Adipocyte (in vitro differentiated cells): Measurements from ENCODE around the gene WFDC8.
A peak's percentile ranks its signal among the peaks of the same experiment; 100 is the strongest.

Experiments used
- DNase-seq: peaks from one replicate; pipeline ENCODE4 v3.0.0-alpha.2; 2015; ENCODE audit warnings: low read depth
- H3K27me3 ChIP-seq: replicated peaks from 2 replicates; pipeline ENCODE4 v1.7.0; 2013; ENCODE audit warnings: mild to moderate bottlenecking, low read length, moderate library complexity; ENCODE audit not compliant: control insufficient read depth, insufficient read depth
- H3K36me3 ChIP-seq: 2 replicates; pipeline ENCODE4 v1.7.0; 2013; ENCODE audit warnings: low read length, mild to moderate bottlenecking, moderate library complexity; ENCODE audit not compliant: control insufficient read depth, insufficient read depth, severe bottlenecking
- H3K4me1 ChIP-seq: 2 replicates; pipeline ENCODE4 v1.7.0; 2013; ENCODE audit warnings: mild to moderate bottlenecking, low read length, moderate library complexity; ENCODE audit not compliant: control insufficient read depth, insufficient read depth
- H3K4me3 ChIP-seq: 2 replicates; pipeline ENCODE4 v1.7.0; 2013; ENCODE audit warnings: mild to moderate bottlenecking, low read length, moderate library complexity
- H3K9ac ChIP-seq: 2 replicates; pipeline ENCODE4 v1.7.0; 2013; ENCODE audit warnings: mild to moderate bottlenecking, low read length, moderate library complexity
- H3K9me3 ChIP-seq: 2 replicates; pipeline ENCODE4 v1.7.0; 2013; ENCODE audit warnings: mild to moderate bottlenecking, low read length, moderate library complexity; ENCODE audit not compliant: control insufficient read depth

Gene WFDC8

GRCh38 chr20:45548410-45548809 lies 30.7 kb downstream of the WFDC8 start:
- no peak for DNase-seq

DNA sequence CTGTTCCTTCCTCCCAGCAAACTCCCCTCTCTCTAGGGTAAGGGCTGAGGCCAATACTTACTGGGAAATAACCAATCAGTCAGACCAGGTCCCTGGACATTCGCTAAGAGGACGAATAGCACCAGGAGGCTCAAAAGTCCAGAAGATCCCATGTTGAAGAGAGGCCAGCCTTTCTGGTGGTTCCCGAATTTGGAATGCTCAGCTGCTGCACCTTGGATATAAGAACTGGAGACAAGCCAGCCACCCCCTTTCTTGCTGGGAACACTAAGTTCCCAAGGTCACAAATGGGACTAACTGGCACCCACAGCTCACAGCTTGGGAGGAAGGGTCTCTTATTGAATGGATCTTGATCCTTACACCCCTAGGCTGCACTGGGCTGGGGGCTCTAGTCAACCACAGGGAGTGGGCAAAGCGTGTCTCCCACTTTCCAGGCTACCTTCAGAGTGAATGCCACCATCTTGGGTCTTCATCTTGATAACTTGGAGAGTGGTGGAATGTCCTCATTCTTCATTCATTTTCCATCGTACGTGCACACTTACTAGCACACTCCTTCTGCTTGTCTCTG lies 31.8 kb downstream of the WFDC8 start, which contains the start of gene EPPIN:
TSS of gene EPPIN (minus strand) at position 196 of the 565 bp plus-strand sequence. CDS start at position 152, 44 bp downstream.
- H3K4me1 ChIP-seq: no peaks in the 10 kb centered on the region
- no peak for DNase-seq
- H3K4me3 ChIP-seq: no peak within 1 kb of the TSS
- peaks cover 3% of the 10 kb centered on the region for H3K9me3 ChIP-seq
- H3K27me3 ChIP-seq: peaks cover 18% of the 10 kb centered on the region
- no peak within 1 kb of the TSS for H3K9ac ChIP-seq
- no peaks in the 10 kb centered on the region for H3K36me3 ChIP-seq

More at GRCh38 chr20:45548410-45548809, 30.7 kb downstream of the WFDC8 start:
- Histone ChIP-seq H3K4me1 (no peaks in the 10 kb centered on the region), H3K27me3 (peaks cover 6% of the 10 kb centered on the region), H3K36me3 (no peaks in the 10 kb centered on the region), H3K9me3 (peaks cover 3% of the 10 kb centered on the region), H3K9ac (no peak overlapping the region), H3K4me3 (no peak overlapping the region)

DNA sequence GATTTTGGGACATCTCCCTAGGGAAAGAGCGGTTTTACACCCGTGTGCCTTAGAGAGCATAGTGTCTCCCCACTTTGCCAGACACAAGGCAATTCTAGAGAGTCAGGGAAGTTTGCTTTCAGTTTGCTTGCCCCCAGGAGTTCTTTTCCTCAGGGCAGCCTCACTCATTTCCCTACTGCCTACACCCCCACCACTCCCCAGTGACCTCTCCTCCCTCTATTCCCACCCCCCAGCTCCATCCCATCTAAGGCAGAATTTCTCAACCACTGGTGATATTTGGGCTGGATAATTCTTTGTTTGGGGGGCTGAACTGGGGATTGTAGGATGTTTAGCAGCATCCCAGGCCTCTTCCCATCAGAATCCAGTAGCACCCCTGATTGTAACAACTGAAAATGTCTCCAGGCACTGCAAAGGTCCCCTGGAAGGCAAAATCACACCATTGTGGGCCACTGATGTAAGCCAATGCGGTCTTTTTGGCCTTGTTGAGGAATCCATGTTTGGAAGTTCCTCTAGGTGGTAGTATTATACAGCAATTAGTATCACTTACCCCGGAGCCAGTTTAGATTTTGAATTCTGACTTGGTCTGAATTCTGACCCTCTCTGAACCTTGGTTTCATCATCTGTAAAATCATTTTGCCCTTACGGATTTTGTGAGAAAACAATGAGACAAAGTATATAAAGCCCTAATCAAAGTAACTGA lies 33.2 kb downstream of the WFDC8 start:
- peaks cover 27% of the 10 kb centered on the region for H3K27me3 ChIP-seq
- no peak overlapping the region for H3K4me3 ChIP-seq
- no peaks in the 10 kb centered on the region for H3K36me3 ChIP-seq
- H3K9ac ChIP-seq: no peak overlapping the region
- no peaks in the 10 kb centered on the region for H3K4me1 ChIP-seq
- peak; percentile 55 for DNase-seq
- peaks cover under 1% of the 10 kb centered on the region for H3K9me3 ChIP-seq

DNA sequence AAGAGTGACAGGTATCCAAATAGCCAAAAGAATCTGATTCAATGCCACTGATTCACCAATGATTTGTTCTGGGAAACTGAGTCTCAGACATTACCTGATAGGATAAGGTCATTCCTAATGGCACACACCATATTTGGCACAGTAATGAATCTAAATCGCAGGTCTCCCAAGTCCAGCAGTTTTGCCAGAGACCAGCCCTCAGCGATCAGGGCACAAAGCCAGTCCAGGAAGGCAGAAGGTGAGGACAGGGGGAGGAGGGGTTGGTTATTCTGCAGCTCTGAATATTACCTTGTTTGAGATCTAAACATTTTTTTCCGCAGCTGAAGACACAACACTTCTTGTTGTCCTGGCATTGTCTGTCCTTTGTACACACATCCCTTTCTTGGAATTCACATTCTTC lies 33.7 kb downstream of the WFDC8 start:
- H3K36me3 ChIP-seq: no peaks in the 10 kb centered on the region
- no peak overlapping the region for H3K9ac ChIP-seq
- H3K4me3 ChIP-seq: no peak overlapping the region
- H3K4me1 ChIP-seq: no peaks in the 10 kb centered on the region
- peaks cover 27% of the 10 kb centered on the region for H3K27me3 ChIP-seq
- H3K9me3 ChIP-seq: no peaks in the 10 kb centered on the region
- DNase-seq: no peak

DNA sequence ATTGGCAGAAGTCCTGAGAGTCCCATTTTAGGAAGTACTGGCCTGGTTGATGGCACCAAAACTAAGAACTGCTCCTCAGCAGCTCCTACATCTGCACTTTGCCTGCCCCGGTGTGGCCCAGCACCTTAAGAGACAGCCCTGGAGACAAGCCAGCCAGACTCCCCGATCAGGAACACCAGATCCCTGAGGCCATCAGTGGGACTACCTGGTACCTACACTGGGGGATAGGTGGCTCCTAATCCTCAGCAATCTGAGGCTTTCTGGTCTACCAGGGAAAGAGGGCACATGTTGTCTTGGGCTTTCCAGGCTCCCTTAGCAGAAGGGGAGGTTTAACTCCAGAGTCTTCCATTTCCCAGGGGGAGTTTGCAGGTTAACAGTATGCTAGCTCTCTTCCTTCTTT lies 39.7 kb downstream of the WFDC8 start, which contains the start of gene WFDC6:
TSS of gene WFDC6 (minus strand) at position 101 of the 400 bp plus-strand sequence. CDS start at position 26, 75 bp downstream.
- Histone ChIP-seq H3K4me3 (no peak within 1 kb of the TSS), H3K36me3 (no peaks in the 10 kb centered on the region), H3K4me1 (no peaks in the 10 kb centered on the region), H3K9ac (no peak within 1 kb of the TSS), H3K9me3 (no peaks in the 10 kb centered on the region), H3K27me3 (peaks cover 85% of the 10 kb centered on the region)
- DNase-seq: no peak

GRCh38 chr20:45538209-45538799 lies 40.8 kb downstream of the WFDC8 start:
- H3K9ac ChIP-seq: no peak overlapping the region
- no peaks in the 10 kb centered on the region for H3K4me1 ChIP-seq
- H3K27me3 ChIP-seq: peaks cover 84% of the 10 kb centered on the region
- H3K36me3 ChIP-seq: no peaks in the 10 kb centered on the region
- DNase-seq: peak; percentile 1
- no peaks in the 10 kb centered on the region for H3K9me3 ChIP-seq
- no peak overlapping the region for H3K4me3 ChIP-seq

DNA sequence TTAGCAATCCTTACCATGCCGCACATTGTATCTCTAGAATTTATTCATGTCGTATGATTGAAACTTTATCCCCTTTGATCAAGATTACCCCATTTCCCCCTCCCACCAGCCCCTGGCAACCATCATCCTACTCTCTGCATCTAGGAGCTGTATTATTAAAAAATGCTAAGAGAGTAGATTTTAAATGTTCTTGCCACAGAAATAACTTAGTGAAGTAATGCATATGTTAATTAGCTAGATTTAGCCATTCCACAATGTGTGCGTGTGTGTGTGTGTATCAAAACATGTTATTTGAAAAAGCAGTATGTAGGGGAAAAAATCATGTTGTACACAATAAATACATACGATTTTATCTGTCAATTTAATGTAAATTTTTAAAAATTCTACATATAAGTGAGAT lies 51.8 kb downstream of the WFDC8 start:
- no peak overlapping the region for H3K9ac ChIP-seq
- H3K4me3 ChIP-seq: no peak overlapping the region
- no peaks in the 10 kb centered on the region for H3K36me3 ChIP-seq
- no peaks in the 10 kb centered on the region for H3K4me1 ChIP-seq
- H3K9me3 ChIP-seq: no peaks in the 10 kb centered on the region
- no peak for DNase-seq
- peaks cover 41% of the 10 kb centered on the region for H3K27me3 ChIP-seq

DNA sequence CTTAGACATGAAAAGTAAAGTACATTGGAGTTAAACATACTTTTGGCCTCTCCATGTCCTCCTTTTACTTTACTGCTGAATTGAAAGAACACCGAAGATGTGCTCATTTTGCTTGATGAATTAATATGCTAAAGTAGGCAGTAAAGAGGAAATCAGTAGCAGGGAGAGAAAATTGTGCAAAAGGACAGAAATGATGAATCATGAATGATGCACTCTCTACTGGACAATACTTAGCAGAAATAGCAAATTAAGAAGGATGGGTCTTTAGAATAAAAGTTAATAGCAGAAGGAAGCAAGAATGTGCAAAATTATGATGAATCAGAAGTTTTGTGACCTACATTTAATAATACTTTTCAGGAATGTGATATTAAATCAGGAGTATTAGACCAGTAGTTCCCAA lies 55.3 kb downstream of the WFDC8 start:
- Histone ChIP-seq H3K27me3 (peaks cover 31% of the 10 kb centered on the region), H3K4me3 (no peak overlapping the region), H3K9ac (no peak overlapping the region), H3K4me1 (no peaks in the 10 kb centered on the region), H3K36me3 (no peaks in the 10 kb centered on the region), H3K9me3 (peaks cover 5% of the 10 kb centered on the region)
- DNase-seq: no peak

DNA sequence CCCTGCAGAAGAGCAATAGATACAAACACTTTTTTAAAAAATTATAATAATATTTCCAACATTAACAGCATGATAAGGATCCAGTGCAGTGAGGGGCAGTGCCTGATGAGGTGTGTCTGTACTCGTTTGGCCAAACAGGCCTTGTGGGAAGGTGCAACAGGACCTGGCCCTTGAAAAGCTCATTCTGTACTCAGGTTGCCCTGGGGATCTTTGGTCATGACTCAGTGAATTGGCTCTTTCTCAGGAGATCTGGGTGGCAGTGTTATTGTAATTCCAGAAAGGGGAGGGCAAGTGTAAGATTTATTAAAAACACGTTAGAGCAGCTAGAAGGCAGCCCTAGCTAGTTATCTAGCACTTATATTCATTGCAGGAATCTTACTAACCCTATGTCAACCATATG lies 60.8 kb downstream of the WFDC8 start:
- H3K9ac ChIP-seq: no peak overlapping the region
- no peak overlapping the region for H3K4me3 ChIP-seq
- H3K4me1 ChIP-seq: peaks cover 11% of the 10 kb centered on the region
- peaks cover 5% of the 10 kb centered on the region for H3K9me3 ChIP-seq
- H3K36me3 ChIP-seq: no peaks in the 10 kb centered on the region
- H3K27me3 ChIP-seq: peaks cover 33% of the 10 kb centered on the region
- DNase-seq: no peak

GRCh38 chr20:45515147-45515913 lies 63.8 kb downstream of the WFDC8 start, which contains the start of gene SPINT3:
Gene SPINT3 (minus strand): TSS chr20:45515622. CDS start chr20:45515608, 14 bp downstream.
- H3K27me3 ChIP-seq: peaks cover 30% of the 10 kb centered on the region
- no peaks in the 10 kb centered on the region for H3K36me3 ChIP-seq
- H3K4me1 ChIP-seq: peaks cover 16% of the 10 kb centered on the region
- H3K4me3 ChIP-seq: no peak within 1 kb of the TSS
- no peak within 1 kb of the TSS for H3K9ac ChIP-seq
- no peak for DNase-seq
- peaks cover 3% of the 10 kb centered on the region for H3K9me3 ChIP-seq
